HTERT RPE-1 (cell line): Measurements from ENCODE around the gene FGFR3.

Source experiments
- in situ Hi-C: fragments of 300-500 bp; cut with MboI; formaldehyde crosslinking; loops from 4 replicates; pipeline ENCODE4 v1.14.3; 2020; ENCODE audit warnings: low sequenced_read_pairs

The FGFR3 gene

DNA sequence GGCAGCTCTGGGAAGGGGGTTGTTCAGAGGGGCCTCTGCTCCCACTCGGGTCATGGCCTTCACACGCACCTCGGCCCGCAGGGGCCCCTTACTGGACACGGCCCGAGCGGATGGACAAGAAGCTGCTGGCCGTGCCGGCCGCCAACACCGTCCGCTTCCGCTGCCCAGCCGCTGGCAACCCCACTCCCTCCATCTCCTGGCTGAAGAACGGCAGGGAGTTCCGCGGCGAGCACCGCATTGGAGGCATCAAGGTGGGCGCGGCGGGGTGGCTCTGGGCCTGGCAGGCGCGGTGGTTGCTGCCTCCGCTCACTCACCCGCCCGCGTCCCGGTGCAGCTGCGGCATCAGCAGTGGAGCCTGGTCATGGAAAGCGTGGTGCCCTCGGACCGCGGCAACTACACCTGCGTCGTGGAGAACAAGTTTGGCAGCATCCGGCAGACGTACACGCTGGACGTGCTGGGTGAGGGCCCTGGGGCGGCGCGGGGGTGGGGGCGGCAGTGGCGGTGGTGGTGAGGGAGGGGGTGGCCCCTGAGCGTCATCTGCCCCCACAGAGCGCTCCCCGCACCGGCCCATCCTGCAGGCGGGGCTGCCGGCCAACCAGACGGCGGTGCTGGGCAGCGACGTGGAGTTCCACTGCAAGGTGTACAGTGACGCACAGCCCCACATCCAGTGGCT lies 8.3 kb downstream of the FGFR3 start:
- in situ Hi-C loops, result no loop called here

DNA sequence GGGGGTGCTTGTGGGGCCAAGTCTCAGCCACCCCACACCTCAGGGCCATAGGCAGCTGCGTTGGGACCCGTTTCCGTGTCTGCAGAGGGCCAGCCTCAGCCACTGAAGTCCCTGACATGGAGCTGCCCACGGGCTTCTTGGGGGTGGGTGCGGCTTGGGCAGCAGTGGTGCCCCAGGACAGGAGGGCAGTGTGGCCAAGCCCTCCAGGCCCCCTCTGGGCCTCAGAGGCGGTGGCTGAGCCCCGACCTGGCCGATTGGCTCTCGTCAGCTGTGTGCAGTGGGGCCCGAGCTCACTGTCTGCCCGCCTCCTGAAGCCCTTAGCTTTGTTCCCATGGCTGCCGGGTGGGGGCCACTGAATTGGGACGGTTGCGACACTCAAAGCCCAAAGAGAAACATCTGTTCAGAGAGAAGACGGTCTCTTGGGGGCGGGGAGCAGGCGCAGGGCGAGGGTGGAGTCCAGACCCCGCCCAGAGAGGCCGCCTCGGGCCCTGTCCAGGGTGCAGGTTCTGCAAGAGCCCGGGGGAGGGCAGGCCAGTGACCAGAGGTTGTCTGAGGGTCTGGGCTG lies 9.1 kb downstream of the FGFR3 start:
- in situ Hi-C loops, result no loop called here

DNA sequence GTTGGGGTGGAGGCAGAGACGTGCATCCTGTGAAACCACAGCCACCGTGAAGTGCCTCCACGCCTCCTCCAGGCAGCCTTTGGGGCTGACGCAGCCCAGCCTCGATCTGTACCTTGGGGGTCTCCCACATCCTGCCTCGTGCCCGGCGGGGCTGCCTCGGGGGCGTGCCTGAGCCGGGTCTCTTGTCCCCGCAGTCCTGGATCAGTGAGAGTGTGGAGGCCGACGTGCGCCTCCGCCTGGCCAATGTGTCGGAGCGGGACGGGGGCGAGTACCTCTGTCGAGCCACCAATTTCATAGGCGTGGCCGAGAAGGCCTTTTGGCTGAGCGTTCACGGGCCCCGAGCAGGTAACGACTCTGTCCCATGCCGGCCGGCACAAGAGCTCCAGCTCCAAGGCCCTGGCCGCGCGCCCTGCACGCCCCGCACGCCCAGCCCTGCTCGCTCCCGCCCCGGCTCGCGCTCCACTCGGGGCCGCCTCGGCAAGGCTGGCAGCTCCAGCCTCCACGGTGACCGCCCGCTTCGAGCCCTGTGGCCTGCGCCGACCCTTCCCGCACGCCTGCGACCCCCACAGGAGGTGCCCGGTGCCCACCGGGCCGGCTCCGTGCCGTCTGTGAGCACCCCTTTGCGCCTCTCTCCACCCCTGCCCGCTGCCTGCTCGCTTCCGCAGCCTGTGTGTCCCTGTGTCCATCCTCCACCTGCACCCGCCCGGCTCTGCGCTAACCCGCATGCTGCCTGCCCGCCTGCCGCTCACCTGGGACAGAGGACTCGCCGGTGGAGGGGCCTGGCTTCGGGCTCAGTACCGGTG lies 9.8 kb downstream of the FGFR3 start:
- in situ Hi-C loops, result no loop called here

DNA sequence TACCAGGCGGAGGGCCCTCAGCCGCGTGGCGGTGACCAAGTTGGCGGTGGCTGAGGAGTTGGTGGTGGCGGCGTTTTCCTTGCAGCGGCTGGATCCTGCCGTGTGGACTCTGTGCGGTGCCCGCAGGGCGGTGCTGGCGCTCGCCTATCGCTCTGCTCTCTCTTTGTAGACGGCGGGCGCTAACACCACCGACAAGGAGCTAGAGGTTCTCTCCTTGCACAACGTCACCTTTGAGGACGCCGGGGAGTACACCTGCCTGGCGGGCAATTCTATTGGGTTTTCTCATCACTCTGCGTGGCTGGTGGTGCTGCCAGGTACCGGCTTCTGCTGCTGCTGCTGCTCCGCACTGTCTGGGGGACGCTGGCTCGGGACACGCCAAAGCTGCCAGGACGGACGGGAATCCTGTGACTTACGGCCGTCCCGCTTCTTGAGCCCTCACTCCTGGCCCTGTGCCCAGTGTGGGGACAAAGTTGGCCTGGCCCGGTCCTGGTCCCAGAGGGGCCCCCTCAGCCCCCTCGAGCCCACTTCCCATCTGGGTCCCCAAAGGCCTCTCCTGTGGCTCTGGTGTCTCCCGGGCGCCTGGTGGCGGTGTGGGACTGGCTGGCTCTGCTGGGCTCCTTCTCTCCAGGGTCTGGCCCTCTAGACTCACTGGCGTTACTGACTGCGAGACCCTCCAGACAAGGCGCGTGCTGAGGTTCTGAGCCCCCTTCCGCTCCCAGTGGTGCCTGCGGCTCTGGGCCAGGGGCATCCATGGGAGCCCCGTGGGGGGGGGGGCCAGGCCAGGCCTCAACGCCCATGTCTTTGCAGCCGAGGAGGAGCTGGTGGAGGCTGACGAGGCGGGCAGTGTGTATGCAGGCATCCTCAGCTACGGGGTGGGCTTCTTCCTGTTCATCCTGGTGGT lies 10.7 kb downstream of the FGFR3 start:
- in situ Hi-C loops, result no loop called here

DNA sequence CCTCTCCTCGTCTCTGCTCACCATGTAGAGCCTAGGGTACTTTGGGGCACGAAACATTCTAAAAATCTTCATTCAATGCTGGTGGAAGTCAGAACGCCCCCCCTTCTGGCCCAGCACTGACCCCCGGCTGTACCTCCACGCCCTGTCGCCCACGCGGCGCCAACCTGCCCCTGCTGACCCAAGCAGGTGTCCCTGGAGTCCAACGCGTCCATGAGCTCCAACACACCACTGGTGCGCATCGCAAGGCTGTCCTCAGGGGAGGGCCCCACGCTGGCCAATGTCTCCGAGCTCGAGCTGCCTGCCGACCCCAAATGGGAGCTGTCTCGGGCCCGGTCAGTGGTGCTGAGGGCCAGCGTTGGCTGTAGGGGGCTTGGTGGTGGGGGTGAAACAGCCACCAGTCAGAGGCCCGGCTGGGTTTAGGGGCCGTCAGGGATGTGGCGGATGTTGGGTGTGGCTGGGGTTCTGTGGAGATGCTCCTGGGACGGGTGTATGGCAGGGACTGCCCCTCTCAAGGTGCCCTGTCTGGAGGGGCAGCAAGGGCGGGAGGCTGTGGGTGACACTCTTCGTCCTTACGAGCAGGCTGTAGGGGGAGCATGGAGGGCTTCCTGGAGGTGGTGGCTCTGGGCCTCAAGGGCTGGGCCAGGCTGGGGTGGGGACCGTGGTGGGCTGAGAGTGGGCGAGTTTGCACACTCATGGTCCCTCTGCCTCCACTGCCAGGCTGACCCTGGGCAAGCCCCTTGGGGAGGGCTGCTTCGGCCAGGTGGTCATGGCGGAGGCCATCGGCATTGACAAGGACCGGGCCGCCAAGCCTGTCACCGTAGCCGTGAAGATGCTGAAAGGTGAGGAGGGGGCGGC lies 11.8 kb downstream of the FGFR3 start:
- in situ Hi-C loops, result no loop called here

DNA sequence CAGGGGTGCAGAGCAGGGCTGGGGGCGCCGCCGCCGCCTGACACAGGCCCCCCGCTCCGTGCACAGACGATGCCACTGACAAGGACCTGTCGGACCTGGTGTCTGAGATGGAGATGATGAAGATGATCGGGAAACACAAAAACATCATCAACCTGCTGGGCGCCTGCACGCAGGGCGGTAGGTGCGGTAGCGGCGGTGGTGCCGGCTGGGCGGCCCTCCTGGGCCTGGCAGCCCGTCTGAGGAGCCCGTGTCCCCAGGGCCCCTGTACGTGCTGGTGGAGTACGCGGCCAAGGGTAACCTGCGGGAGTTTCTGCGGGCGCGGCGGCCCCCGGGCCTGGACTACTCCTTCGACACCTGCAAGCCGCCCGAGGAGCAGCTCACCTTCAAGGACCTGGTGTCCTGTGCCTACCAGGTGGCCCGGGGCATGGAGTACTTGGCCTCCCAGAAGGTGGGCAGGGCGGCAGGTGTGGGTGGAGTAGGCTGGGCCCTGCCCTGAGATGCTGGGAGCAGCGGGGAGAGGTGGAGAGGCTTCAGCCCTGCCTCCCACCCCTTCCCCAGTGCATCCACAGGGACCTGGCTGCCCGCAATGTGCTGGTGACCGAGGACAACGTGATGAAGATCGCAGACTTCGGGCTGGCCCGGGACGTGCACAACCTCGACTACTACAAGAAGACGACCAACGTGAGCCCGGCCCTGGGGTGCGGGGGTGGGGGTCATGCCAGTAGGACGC lies 12.6 kb downstream of the FGFR3 start:
- in situ Hi-C loops, result no loop called here

DNA sequence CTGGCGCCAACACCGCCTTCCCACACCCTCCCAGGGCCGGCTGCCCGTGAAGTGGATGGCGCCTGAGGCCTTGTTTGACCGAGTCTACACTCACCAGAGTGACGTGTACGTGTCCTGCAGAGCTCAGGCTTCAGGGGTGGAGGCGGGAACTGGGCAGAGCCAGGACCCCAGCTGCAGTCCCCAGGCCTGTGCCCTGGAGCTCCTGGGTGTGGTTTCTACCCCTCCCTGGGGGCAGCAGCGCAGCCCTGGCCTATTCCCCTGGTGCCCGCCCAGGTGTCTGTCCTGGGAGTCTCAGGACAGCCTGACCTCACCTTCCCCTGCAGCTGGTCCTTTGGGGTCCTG lies 13.1 kb downstream of the FGFR3 start:
- in situ Hi-C loops, result no loop called here

DNA sequence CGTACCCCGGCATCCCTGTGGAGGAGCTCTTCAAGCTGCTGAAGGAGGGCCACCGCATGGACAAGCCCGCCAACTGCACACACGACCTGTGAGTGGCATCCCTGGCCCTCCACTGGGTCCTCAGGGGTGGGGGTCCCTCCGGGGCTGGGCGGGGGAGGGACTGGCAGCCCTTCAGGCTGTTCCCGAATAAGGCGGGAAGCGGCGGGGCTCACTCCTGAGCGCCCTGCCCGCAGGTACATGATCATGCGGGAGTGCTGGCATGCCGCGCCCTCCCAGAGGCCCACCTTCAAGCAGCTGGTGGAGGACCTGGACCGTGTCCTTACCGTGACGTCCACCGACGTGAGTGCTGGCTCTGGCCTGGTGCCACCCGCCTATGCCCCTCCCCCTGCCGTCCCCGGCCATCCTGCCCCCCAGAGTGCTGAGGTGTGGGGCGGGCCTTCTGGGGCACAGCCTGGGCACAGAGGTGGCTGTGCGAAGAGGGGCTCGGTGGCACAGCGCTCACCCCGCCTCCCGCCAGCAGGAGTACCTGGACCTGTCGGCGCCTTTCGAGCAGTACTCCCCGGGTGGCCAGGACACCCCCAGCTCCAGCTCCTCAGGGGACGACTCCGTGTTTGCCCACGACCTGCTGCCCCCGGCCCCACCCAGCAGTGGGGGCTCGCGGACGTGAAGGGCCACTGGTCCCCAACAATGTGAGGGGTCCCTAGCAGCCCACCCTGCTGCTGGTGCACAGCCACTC lies 13.7 kb downstream of the FGFR3 start:
- in situ Hi-C loops, result no loop called here

DNA sequence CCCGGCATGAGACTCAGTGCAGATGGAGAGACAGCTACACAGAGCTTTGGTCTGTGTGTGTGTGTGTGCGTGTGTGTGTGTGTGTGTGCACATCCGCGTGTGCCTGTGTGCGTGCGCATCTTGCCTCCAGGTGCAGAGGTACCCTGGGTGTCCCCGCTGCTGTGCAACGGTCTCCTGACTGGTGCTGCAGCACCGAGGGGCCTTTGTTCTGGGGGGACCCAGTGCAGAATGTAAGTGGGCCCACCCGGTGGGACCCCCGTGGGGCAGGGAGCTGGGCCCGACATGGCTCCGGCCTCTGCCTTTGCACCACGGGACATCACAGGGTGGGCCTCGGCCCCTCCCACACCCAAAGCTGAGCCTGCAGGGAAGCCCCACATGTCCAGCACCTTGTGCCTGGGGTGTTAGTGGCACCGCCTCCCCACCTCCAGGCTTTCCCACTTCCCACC lies 14.3 kb downstream of the FGFR3 start:
- in situ Hi-C loops, result no loop called here

DNA sequence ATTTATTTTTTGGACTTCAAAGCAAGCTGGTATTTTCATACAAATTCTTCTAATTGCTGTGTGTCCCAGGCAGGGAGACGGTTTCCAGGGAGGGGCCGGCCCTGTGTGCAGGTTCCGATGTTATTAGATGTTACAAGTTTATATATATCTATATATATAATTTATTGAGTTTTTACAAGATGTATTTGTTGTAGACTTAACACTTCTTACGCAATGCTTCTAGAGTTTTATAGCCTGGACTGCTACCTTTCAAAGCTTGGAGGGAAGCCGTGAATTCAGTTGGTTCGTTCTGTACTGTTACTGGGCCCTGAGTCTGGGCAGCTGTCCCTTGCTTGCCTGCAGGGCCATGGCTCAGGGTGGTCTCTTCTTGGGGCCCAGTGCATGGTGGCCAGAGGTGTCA lies 15.3 kb downstream of the FGFR3 start:
- in situ Hi-C loops, result no loop called here

DNA sequence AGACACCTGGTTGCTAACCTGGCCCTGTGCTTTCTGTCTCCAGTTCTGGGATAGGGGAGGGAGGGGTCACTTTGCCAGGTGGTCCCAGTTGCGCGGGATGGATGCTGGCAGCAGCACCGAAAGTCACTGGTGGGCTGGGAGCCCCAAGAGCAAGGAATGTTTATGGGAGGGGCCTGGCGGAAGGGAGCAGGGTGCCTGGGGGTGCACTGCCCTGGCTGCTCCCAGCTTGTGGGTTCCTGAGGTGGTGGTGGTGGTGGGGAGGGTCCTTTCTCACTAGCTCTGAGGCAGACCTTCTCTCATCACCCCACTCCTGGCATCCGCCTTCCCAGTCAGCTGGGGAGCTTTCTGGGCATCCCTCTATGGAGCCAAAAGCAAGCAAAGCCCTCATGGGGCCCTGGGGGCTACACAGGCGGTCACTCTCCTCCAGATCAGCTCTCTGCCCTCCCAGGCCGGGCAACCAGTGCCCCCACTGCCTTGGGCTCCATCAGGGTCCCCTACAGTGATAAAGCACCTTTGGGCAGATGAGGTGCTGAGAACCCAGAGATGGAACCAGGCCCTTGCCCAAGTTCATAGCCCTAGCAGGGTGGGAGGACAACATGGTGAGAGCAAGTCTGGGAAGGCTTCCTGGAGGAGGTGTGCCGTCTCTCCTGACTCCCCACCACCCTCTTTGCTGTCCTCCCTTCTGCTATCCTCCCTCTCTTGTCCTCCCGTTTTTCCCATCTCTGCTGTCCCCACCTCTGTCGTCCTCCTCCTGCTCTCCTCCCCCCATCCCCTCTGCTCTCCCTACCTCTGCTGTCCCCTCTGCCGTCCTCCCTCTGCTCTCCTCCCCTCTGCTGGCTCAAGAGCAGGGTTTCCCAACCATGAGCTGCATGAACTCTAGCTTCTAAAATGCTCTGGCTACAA lies 16.0 kb downstream of the FGFR3 start:
- in situ Hi-C loops, result no loop called here

DNA sequence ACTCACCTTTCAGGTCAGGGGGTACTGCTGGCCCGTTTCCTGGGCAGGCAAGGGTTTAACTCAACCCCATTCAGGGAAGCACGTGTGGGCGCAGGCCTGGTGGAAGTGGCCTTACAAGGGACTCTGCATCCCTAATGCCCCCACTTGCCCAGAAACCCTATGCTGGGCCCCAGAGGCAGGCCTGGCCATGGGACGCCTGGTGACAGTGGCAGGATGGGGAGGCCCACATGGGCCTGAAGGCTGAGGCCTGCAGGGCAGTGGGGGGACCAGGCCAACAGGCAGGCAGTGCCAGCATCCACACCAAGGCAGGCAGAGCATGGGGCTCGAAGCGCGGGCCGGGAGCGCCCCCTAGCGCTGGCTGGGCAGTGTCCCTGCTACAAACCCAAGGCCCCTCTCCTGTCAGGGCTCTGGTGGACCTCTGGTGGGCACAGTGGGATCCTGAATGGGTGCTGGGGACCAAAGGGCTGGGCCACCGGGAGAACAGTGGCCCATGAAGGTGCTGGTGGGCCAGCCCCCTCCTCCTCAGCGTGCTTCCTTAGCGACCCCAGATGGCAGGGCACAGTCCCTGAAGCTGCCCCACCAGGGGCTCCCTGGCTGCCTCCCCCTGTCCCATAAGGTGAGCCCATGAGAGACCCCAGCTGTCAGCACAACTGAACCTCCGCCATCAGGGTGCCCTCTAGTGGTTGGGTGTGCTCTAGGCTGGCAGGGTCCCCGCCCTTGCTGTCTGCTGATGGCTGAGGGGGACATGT lies 16.8 kb downstream of the FGFR3 start:
- in situ Hi-C loops, result no loop called here

DNA sequence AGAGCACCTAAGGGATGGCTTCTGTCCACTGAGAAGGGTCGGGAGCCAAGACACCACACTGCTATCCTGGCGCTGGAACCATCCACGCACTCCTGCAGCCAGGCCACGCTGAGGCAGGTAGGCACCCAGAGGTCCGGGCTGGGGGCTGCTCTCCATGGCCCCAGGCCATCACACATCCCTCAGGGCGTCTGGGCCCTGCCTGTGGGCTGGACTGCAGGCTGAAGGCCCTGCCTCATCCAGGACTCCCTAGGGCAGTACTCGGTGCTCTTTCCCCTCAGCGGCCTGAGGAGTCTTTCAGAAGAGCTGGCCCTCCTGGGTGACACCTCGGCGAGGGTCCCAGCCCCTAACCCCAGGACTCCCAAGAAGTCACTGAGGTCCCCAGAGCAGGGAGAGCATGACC lies 17.7 kb downstream of the FGFR3 start:
- in situ Hi-C loops, result no loop called here

DNA sequence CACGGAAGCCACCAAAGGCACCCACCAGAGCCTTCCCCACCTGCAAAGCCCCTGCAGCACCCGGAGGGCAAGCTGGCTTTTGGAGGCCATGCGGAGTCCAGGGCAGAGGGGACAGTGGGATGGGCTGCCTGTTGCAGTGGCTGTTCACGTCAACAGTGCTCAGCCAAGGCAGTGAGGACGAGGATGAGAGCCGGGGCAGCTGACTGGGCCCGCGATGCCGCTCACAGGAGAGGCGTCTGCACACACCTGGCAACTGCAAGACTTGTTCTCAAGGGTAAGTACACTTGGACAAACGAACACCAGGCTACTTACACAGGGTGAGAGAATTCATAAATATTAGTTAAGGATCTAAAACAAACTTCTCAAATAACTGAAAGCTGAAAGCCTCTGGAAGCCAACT lies 19.6 kb downstream of the FGFR3 start:
- in situ Hi-C loops, result no loop called here

DNA sequence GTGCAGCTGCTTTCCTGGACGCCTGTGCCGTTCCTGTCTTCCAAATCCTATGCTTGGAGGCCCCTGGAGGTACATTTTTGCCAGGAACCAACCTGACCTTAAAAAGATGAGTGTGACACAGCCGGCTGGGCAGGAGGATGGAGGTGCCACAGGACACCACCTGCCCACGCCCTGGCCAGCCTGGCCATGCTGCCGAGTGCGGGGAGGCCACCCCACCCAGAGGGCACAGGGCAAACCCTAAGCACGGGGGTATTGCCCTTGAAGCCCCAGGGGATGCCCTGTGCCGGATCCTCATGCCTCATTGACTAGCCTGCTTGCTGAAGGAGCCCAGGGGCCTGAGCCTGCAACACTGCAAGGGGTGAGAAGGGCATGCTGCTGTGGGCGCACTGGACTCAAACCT lies 20.1 kb downstream of the FGFR3 start:
- in situ Hi-C loops, result no loop called here

DNA sequence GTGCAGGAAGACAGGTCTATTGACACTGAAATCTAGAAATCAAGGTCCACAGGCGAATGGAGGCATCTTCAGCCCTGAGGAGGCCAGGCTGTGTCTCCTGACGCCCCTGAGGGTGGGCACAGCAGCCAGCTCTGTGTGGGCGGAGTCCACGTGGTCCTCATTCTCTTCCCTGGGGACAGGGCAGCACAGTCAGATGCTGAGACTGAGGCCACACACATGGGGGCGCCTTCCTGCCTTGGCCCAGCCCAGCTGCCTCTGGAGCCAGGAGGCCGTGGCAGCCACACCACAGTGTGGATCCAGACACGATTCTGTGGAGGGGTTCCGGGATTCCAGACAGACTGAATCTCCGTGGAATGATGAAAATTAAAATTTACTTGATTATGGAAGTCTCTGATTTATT lies 20.8 kb downstream of the FGFR3 start:
- in situ Hi-C loops, result no loop called here

DNA sequence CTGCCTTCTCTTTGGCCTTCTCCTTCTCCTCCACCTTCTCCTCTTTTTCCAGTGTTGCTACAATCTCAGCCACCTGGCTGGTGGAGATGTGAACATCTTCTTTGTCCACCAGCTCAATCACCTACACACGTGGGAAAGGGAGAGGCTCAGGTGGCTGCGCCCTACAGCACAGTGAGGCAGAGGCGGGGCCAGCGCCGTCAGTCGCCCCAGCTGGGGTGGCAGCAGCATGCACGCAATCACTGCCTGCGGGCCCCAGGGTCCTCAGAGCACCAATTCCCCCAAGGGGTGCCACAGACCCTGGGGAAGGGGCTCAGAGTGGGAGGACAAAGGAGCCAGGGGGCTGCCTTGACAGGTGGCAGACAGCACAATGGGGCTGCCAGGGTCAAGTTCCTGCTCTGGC lies 21.4 kb downstream of the FGFR3 start:
- in situ Hi-C loops, result no loop called here
